ENCODE measurements around the gene SIRPA. TPM values are rescaled to one million over a fixed set of nuclear protein-coding genes. Genes with fewer than 3 reads are reported as not detected.

Gene SIRPA
- total and polyA plus RNA-seq, 2 of the 4 experiments (the other 2 are of a cell fraction) = 9.9 to 40.2 TPM

GRCh38 chr20:1908191-1908590 lies 13.0 kb downstream of the SIRPA start:
- DNase-seq (no peak), ATAC-seq (ENCODE audit: low read depth) (no peak)
- in situ Hi-C loops (cut with MboI; ENCODE audit: low sequenced_read_pairs) = no loop called here
- H3K56ac ChIP-seq (ENCODE audit: extremely low read depth, insufficient read depth, low read length) = no peak overlapping the region
- no peak overlapping the region for H2BK15ac ChIP-seq (ENCODE audit: low read depth, low read length)
- intact Hi-C loops (cut with micrococcal nuclease) = loop anchor here (10.0 kb wide), 1 partner anchor 267 kb away; no protein-coding TSS in a partner anchor
- no TSS peak for BruUV-seq (replicated peaks)
- peaks cover 4% of the 10 kb centered on the region for H3K4me1 ChIP-seq (ENCODE audit: control insufficient read depth, insufficient read depth, low read length)
- H4K91ac ChIP-seq (ENCODE audit: insufficient read depth, low read depth, low read length) = no peak overlapping the region
- peaks cover 66% of the 10 kb centered on the region for H4K20me1 ChIP-seq (ENCODE audit: insufficient read depth, low read length)
- no peak overlapping the region for H2BK5ac ChIP-seq (ENCODE audit: low read depth, low read length, poor library complexity, severe bottlenecking)
- peaks cover 22% of the 10 kb centered on the region for H3K36me3 ChIP-seq (ENCODE audit: control insufficient read depth, insufficient read depth, low read length)
- H3K4me3 ChIP-seq (ENCODE audit: insufficient read depth, low read depth, low read length) = no peak overlapping the region
- dilution Hi-C loops (cut with HindIII; ENCODE audit: low sequenced_read_pairs, unreplicated experiment) = no loop called here
- H2AK9ac ChIP-seq (replicated peaks; ENCODE audit: low read depth, low read length, poor library complexity) = peak overlapping the region; percentile 51
- POLR2A ChIA-PET (ENCODE audit: unreplicated experiment) = no interaction called here
- H3K9me1 ChIP-seq (ENCODE audit: insufficient read depth, low read length) = peaks cover 23% of the 10 kb centered on the region
- CTCF ChIA-PET = no interaction called here
- no peaks in the 10 kb centered on the region for H3K9me3 ChIP-seq (ENCODE audit: control insufficient read depth, insufficient read depth, low read length)
- no peak overlapping the region for H4K5ac ChIP-seq (ENCODE audit: low read depth, low read length)
- H3K14ac ChIP-seq (replicated peaks; ENCODE audit: low read depth, low read length) = no peak overlapping the region
- no peak overlapping the region for H2BK20ac ChIP-seq (ENCODE audit: low read depth, low read length)
- H3K9ac ChIP-seq (ENCODE audit: low read depth, low read length) = no peak overlapping the region
- WGBS, 2 experiments (ENCODE audit: extremely low coverage in 2 of 2, insufficient read length in 1 of 2) = 93% methylated on average over 2 of the region's 9 CpGs; no CpG with 5 or more reads in 1 of the 2 experiments
- H3K79me1 ChIP-seq (ENCODE audit: low read depth in 1 of 2, low read length in 2 of 2) = peaks cover 30 to 64% of the 10 kb centered on the region in 2 experiments
- H2AFZ ChIP-seq (replicated peaks; ENCODE audit: low read length, poor library complexity) = peak overlapping the region; percentile 56
- no peak overlapping the region for H4K8ac ChIP-seq (ENCODE audit: low read depth in 2 of 2, low read length in 2 of 2)
- H3K27ac ChIP-seq (ENCODE audit: insufficient read depth, low read length) = no peak overlapping the region
- no peak overlapping the region for H2AK5ac ChIP-seq (ENCODE audit: low read depth, low read length)
- H3K4ac ChIP-seq (ENCODE audit: low read depth, low read length) = no peak overlapping the region
- no peak overlapping the region for H3K4me2 ChIP-seq (ENCODE audit: low read depth, low read length)
- H3K18ac ChIP-seq (ENCODE audit: low read depth, low read length) = no peak overlapping the region
- H3K27me3 ChIP-seq (ENCODE audit: control insufficient read depth, insufficient read depth, low read length) = no peaks in the 10 kb centered on the region
- no peak for TF ChIP-seq BHLHE40 (IDR thresholded peaks at IDR 0.05; ENCODE audit: low read depth, low read length)
- no peak for TF ChIP-seq MAZ (IDR thresholded peaks at IDR 0.05; ENCODE audit: borderline replicate concordance, low read depth, low read length)
- H2BK120ac ChIP-seq (ENCODE audit: low read depth, low read length) = no peak overlapping the region
- H3K23ac ChIP-seq (ENCODE audit: low read depth, low read length) = no peak overlapping the region
